ENCODE results near the gene CRIP2.

The CRIP2 gene

DNA sequence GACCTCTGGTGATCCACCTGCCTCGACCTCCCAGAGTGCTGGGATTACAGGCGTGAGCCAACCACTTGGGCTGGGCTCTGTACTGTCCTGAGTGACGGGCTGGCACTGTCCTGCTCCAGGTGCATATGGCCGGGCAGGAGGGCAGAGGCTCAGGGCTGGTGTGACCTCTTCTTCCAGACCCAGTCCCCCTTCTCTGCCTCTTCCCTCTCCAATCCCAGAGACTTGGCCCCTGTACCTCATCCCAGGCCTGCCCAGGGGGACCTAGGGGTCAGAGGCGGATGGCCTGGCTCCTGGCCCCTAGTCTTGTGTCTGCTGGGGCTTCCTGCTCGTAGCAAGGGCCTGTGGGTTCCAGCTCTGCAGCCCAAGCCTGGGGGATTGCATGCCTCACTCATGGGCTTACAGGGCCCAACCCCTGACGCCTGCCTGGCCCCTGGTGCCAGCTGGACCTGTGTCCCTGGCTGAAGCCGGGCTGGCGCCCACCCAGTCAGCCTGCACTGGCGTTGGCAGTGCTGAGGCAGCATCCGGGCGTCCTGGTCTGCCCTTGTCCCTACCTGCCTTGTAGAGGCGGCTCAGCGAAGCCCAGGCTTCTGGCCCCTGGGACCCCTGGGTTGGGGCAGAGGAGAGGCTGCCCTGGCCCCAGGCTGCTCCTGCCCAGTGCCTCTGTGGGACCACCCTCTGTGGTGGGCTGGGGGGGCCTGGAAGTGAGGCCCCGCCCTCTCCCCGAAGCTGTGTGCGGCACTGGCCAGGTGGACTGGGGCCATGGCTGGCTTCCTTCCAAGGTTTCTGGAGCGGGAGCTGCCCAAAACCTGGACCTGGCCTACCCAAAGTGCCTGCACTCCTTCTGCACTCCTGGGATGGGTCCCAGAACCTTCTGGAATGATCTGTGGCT lies 20.7 kb downstream of the CRIP2 start:
- WGBS (ENCODE audit: insufficient coverage, insufficient read length) = no CpG with 5 or more reads among the region's 18 CpGs

GRCh38 chr14:105495990-105496830 lies 21.6 kb downstream of the CRIP2 start:
- no peak for DNase-seq (ENCODE audit: low read depth, low spot score)

More for the DNA sequence above, 20.7 kb downstream of the CRIP2 start:
- Histone ChIP-seq H3K4me3 (ENCODE audit: low read length) (no peak overlapping the region), H3K4me1 (ENCODE audit: control insufficient read depth, insufficient read depth, low read length) (no peaks in the 10 kb centered on the region; the same call in 1 of the 2 replicates), H3K36me3 (ENCODE audit: control insufficient read depth, insufficient read depth, low read length) (no peaks in the 10 kb centered on the region; the same call in 1 of the 2 replicates), H3K9me3 (ENCODE audit: control insufficient read depth, insufficient read depth, low read length) (no peaks in the 10 kb centered on the region), H3K27me3 (ENCODE audit: control insufficient read depth, insufficient read depth, low read length) (no peaks in the 10 kb centered on the region), H3K27ac (ENCODE audit: low read length) (no peak overlapping the region)
- no peak for DNase-seq (ENCODE audit: low read depth, low spot score)

DNA sequence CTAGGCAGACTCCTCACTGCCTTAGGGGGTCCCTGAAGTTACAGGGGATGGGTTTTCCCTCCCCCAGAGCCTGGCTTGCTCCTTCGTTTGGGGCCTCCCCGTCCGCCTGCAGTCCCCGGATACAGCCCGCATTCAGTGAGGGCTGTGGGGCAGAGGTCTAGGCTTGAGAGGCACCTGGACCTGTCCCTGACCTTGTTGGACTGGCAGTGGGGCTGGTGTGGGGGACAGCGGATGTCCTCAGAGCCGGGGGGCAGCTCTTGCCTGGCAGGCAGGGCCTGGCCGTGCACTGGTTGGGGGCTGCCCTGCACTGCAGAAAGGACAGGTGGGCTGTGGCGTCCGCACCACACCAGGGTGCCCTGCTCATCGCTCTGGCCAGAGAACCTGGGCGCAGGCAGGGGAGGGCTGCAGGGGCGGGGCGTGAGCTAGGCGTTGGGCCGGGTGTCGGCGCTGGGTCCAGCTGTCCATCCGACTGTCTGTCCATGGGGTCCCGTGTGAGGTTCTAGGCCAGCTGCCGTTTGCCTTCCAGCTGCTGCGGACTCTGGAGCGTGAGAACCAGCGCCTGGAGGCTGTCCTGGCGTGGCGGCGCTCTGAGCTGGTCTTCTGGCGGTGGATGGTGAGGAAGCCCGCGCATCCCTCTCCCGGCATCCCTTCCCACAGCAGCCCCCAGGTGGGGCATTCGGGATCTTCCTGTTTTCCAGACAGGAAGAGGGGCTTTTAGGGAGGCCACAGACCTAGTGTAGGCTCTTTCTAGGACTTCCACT lies 22.4 kb downstream of the CRIP2 start:
- H3K27ac ChIP-seq (ENCODE audit: low read length) = no peak overlapping the region
- H3K4me1 ChIP-seq (ENCODE audit: control insufficient read depth, insufficient read depth, low read length) = no peaks in the 10 kb centered on the region; the same call in 1 of the 2 replicates
- WGBS (ENCODE audit: insufficient coverage, insufficient read length) = no CpG with 5 or more reads among the region's 32 CpGs
- no peak overlapping the region; the same call in 1 of the 2 replicates for H3K4me3 ChIP-seq (ENCODE audit: low read length)
- H3K27me3 ChIP-seq (ENCODE audit: control insufficient read depth, insufficient read depth, low read length) = no peaks in the 10 kb centered on the region
- DNase-seq (ENCODE audit: low read depth, low spot score) = no peak
- no peaks in the 10 kb centered on the region; the same call in 1 of the 2 replicates for H3K36me3 ChIP-seq (ENCODE audit: control insufficient read depth, insufficient read depth, low read length)
- H3K9me3 ChIP-seq (ENCODE audit: control insufficient read depth, insufficient read depth, low read length) = no peaks in the 10 kb centered on the region

More at GRCh38 chr14:105495990-105496830, 21.6 kb downstream of the CRIP2 start:
- Histone ChIP-seq H3K36me3 (ENCODE audit: control insufficient read depth, insufficient read depth, low read length) (no peaks in the 10 kb centered on the region; the same call in 1 of the 2 replicates), H3K9me3 (ENCODE audit: control insufficient read depth, insufficient read depth, low read length) (no peaks in the 10 kb centered on the region), H3K4me3 (ENCODE audit: low read length) (no peak overlapping the region), H3K27me3 (ENCODE audit: control insufficient read depth, insufficient read depth, low read length) (no peaks in the 10 kb centered on the region), H3K27ac (ENCODE audit: low read length) (no peak overlapping the region), H3K4me1 (ENCODE audit: control insufficient read depth, insufficient read depth, low read length) (no peaks in the 10 kb centered on the region; the same call in 1 of the 2 replicates)
- no CpG with 5 or more reads among the region's 18 CpGs for WGBS (ENCODE audit: insufficient coverage, insufficient read length)

DNA sequence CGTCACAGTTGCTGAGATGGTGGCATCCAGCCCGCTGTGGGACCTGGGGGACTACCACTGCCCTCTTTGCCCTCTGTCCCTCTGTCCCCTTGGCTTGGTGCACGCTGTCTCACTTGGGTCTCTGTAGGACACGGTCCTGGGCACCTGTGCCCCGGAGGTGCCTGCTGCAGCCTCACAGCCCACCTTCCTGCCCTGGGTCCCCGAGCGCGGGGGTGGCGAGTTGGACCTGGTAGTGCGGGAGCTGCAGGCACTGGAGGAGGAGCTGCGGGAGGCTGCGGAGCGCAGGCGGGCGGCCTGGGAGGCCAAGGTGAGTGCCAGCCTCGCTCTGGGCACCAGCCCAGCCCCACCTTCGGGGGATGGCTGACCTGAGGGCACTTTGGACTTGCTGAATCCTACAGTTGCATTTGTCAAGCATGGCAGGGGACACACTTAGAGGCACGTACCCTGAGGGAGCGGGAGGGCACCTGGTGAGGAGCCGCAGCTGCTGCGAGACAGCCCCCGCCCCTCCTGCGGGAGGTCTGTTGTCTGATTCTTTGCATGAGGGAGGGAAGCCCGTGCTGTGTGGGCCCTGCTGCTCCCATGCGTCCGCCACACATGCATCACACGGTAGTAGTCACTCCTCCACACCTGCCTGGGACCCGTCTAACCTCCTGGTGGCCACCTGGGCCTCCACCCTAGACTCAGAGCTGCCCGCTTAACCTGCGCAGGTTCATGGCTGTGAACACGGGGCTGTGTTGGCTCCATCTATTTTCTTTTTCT lies 23.2 kb downstream of the CRIP2 start:
- Histone ChIP-seq H3K4me1 (ENCODE audit: control insufficient read depth, insufficient read depth, low read length) (no peaks in the 10 kb centered on the region; the same call in 1 of the 2 replicates), H3K9me3 (ENCODE audit: control insufficient read depth, insufficient read depth, low read length) (no peaks in the 10 kb centered on the region), H3K27ac (ENCODE audit: low read length) (no peak overlapping the region), H3K36me3 (ENCODE audit: control insufficient read depth, insufficient read depth, low read length) (no peaks in the 10 kb centered on the region; the same call in 1 of the 2 replicates), H3K27me3 (ENCODE audit: control insufficient read depth, insufficient read depth, low read length) (no peaks in the 10 kb centered on the region), H3K4me3 (ENCODE audit: low read length) (no peak overlapping the region)
- DNase-seq (ENCODE audit: low read depth, low spot score) = no peak
- no CpG with 5 or more reads among the region's 31 CpGs for WGBS (ENCODE audit: insufficient coverage, insufficient read length)

- Histone ChIP-seq H3K9me3 (ENCODE audit: control insufficient read depth, insufficient read depth, low read length) (no peaks in the 10 kb centered on the region; the same call in 1 of the 2 replicates), H3K36me3 (ENCODE audit: control insufficient read depth, insufficient read depth, low read length) (no peaks in the 10 kb centered on the region; the same call in 1 of the 2 replicates), H3K27me3 (ENCODE audit: control insufficient read depth, insufficient read depth, low read length) (no peaks in the 10 kb centered on the region), H3K4me1 (ENCODE audit: control insufficient read depth, insufficient read depth, low read length) (no peaks in the 10 kb centered on the region; the same call in 1 of the 2 replicates), H3K27ac (ENCODE audit: low read length) (no peak overlapping the region), H3K4me3 (ENCODE audit: low read length) (no peak overlapping the region)
- WGBS (ENCODE audit: insufficient coverage, insufficient read length) = no CpG with 5 or more reads among the region's 36 CpGs
- no peak for DNase-seq (ENCODE audit: low read depth, low spot score)
Measured at GRCh38 chr14:105498430-105499255, 24.0 kb downstream of the CRIP2 start.

DNA sequence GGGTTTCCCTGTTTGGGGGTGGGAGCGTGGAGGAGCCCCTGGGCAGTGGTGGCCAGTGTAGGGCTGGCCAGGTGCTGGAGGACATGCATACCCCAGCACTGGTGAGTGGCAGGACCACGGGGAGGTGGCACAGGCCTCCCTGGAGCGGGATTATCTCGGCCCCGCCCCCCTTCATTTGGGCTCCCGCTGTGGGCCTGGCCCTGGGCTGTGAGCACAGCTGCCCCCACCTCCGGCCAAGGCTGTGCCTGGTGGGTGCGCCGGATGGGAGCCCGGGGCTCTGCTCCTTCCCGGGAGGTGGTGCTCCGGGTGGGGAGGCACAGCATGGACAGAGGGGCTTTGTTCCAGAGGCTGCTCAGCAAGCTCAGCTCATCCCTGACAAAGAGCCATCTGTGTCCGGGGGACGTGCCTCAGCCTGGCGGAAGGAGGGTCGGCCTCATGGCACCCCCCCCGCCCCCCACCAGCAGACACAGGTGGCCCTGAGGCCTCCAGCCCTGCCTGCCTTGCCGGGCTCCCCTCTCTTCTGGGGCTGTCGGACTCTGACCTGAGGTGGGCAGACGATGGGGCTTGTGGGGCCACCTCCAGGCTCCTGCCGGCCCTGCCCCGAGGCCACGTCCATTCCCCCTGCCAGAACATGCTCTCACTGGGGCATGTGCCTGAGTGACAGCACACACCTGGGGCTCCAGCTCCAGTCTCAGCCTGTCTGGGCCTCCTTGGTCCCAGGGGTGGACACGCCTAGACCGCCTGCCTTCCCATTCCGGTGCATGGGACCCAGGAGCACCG lies 24.8 kb downstream of the CRIP2 start:
- WGBS (ENCODE audit: insufficient coverage, insufficient read length) = no CpG with 5 or more reads among the region's 27 CpGs
- DNase-seq (ENCODE audit: low read depth, low spot score) = no peak

GRCh38 chr14:105500036-105500725 lies 25.6 kb downstream of the CRIP2 start:
- no CpG with 5 or more reads among the region's 21 CpGs for WGBS (ENCODE audit: insufficient coverage, insufficient read length)

More for the DNA sequence above, 24.8 kb downstream of the CRIP2 start:
- no peaks in the 10 kb centered on the region; the same call in 1 of the 2 replicates for H3K9me3 ChIP-seq (ENCODE audit: control insufficient read depth, insufficient read depth, low read length)
- H3K27ac ChIP-seq (ENCODE audit: low read length) = no peak overlapping the region
- H3K36me3 ChIP-seq (ENCODE audit: control insufficient read depth, insufficient read depth, low read length) = no peaks in the 10 kb centered on the region; the same call in 1 of the 2 replicates
- H3K4me1 ChIP-seq (ENCODE audit: control insufficient read depth, insufficient read depth, low read length) = no peaks in the 10 kb centered on the region; the same call in 1 of the 2 replicates
- no peaks in the 10 kb centered on the region for H3K27me3 ChIP-seq (ENCODE audit: control insufficient read depth, insufficient read depth, low read length)
- H3K4me3 ChIP-seq (ENCODE audit: low read length) = no peak overlapping the region

DNA sequence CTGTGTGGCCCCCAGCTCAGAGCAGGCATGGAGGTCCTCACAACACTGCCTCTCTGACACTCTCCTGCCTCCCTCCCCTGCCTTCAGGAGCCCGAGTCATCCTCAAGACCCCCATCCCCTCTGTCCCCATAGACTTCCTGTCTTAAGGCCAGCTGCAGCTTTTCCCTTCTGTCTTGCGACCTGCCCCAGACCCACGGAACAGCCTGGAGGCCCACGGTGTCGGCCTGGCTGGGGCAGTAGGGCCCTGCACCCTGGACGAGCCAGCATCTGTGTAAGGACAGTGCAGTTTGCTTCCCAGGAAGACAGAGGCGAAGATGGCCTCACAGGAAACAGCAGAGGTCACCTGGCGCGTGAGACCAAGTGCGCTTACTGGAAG lies 26.1 kb downstream of the CRIP2 start:
- H3K36me3 ChIP-seq (ENCODE audit: control insufficient read depth, insufficient read depth, low read length) = no peaks in the 10 kb centered on the region; the same call in 1 of the 2 replicates
- H3K27ac ChIP-seq (ENCODE audit: low read length) = no peak overlapping the region
- DNase-seq (ENCODE audit: low read depth, low spot score) = no peak
- no peaks in the 10 kb centered on the region; the same call in 1 of the 2 replicates for H3K4me1 ChIP-seq (ENCODE audit: control insufficient read depth, insufficient read depth, low read length)
- WGBS (ENCODE audit: insufficient coverage, insufficient read length) = no CpG with 5 or more reads among the region's 10 CpGs
- no peaks in the 10 kb centered on the region for H3K27me3 ChIP-seq (ENCODE audit: control insufficient read depth, insufficient read depth, low read length)
- no peak overlapping the region for H3K4me3 ChIP-seq (ENCODE audit: low read length)
- H3K9me3 ChIP-seq (ENCODE audit: control insufficient read depth, insufficient read depth, low read length) = no peaks in the 10 kb centered on the region; the same call in 1 of the 2 replicates

More at GRCh38 chr14:105500036-105500725, 25.6 kb downstream of the CRIP2 start:
- Histone ChIP-seq H3K27me3 (ENCODE audit: control insufficient read depth, insufficient read depth, low read length) (no peaks in the 10 kb centered on the region), H3K27ac (ENCODE audit: low read length) (no peak overlapping the region), H3K36me3 (ENCODE audit: control insufficient read depth, insufficient read depth, low read length) (no peaks in the 10 kb centered on the region; the same call in 1 of the 2 replicates), H3K9me3 (ENCODE audit: control insufficient read depth, insufficient read depth, low read length) (no peaks in the 10 kb centered on the region; the same call in 1 of the 2 replicates), H3K4me1 (ENCODE audit: control insufficient read depth, insufficient read depth, low read length) (no peaks in the 10 kb centered on the region; the same call in 1 of the 2 replicates), H3K4me3 (ENCODE audit: low read length) (no peak overlapping the region)
- no peak for DNase-seq (ENCODE audit: low read depth, low spot score)
